Activated naive CD8-positive, alpha-beta T cell treated with anti-CD3 and anti-CD28 coated beads, Interleukin-2, amount 50 U/mL, for 24 hours (primary cell): ENCODE data around the gene TET2.

Experiments
- ATAC-seq: fragments of 150-1000 bp; cut with Tn5 transposase; one replicate; pipeline ENCODE4 v1.10.0; 2021
- DNase-seq: peaks from one replicate; pipeline ENCODE4 v3.0.0; 2021
- H3K27ac Mint-ChIP-seq: one replicate; pipeline ENCODE4 v1.8.0; 2021; ENCODE audit warnings: mild to moderate bottlenecking, mixed read lengths
- H3K27me3 Mint-ChIP-seq: one replicate; pipeline ENCODE4 v1.8.0; 2021; ENCODE audit warnings: mixed read lengths
- H3K36me3 Mint-ChIP-seq: one replicate; pipeline ENCODE4 v1.8.0; 2021; ENCODE audit warnings: low read depth, mixed read lengths
- H3K4me1 Mint-ChIP-seq: one replicate; pipeline ENCODE4 v1.8.0; 2021; ENCODE audit warnings: mixed read lengths
- H3K4me3 Mint-ChIP-seq: one replicate; pipeline ENCODE4 v1.8.0; 2021; ENCODE audit warnings: mild to moderate bottlenecking, moderate library complexity, mixed read lengths
- H3K9me3 Mint-ChIP-seq: one replicate; pipeline ENCODE4 v1.8.0; 2021; ENCODE audit warnings: mixed read lengths

Gene TET2

DNA sequence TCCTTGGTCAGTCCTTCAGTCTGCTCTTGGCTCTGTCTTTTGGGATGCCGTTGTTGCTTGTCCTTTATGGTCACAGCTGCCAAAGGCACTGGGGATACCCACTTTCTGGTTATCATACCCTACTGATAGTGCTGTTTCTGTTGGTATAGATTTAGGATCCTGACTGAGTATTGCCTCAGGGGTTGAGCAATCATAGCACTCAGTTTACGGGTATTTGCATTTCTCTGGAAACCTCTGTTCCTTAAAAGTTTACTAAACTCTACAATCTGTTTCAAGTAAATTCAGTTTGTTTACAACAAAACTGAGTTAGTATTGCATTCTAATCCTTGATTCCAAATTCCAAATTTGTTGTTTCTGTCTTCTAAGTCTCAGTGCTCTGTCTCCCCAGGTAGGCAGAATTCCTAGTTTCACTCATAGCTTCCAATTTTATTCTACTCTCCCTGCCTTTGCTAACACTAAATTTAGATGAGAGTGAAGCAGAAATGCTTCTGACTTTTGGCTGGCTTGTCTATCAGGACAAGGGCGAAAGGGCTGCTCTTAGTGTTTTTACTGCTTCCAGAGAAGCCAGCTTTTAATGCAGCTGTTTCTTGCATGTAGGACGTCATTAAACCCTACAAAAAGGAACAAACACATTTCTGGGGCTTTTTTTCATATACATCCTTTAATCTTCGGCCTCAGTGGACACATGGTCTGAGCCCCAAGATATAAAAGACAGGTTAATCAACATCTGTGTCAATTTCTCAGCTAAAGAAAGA is 17.2 kb upstream of the TET2 start:
- ATAC-seq (no peak), DNase-seq (no peak)
- Mint-ChIP-seq H3K27ac (no peak overlapping the region), H3K4me3 (no peak overlapping the region), H3K9me3 (no peaks in the 10 kb centered on the region), H3K27me3 (no peaks in the 10 kb centered on the region), H3K36me3 (no peaks in the 10 kb centered on the region), H3K4me1 (no peaks in the 10 kb centered on the region)

DNA sequence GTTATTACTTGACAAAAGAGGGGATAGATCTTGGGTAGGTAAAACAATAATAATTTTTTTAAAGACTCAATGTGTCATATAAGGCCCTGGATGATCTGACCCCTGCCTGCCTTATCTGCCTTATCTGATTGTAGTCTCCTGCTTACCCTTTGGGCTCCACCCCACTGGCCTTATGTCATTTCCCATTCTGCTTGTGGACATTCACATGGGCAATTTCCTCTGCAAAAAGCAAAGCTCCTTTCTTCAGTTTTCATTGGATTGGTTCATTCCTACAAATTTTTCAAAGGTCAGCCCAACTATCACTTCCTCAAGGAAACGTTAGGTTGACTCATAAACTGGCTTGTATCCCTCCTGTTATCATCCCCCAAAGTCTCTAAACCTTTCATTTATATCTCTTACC is 15.7 kb upstream of the TET2 start:
- Mint-ChIP-seq H3K4me3 (no peak overlapping the region), H3K4me1 (peaks cover 2% of the 10 kb centered on the region), H3K27me3 (no peaks in the 10 kb centered on the region), H3K27ac (no peak overlapping the region), H3K9me3 (no peaks in the 10 kb centered on the region), H3K36me3 (no peaks in the 10 kb centered on the region)
- ATAC-seq (no peak), DNase-seq (no peak)

DNA sequence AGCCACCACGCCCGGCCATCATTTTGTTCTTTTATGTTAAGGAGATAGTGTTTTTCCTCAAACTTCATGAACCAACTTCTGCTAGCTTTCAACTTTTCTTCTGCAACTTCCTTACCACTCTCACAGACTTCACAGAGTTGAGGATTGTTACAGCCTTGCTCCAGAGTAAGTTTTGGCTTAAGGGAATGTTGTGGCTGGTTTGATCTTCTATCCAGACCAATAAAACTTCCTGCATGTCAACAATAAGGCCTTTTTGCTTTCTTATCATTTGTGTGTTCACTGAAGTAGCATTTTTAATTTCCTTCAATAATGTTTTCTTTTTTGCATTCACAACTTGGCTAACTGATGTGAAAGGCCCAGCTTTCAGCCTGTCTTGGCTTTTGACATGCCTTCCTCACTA is 12.7 kb upstream of the TET2 start:
- H3K27ac Mint-ChIP-seq: no peak overlapping the region
- no peaks in the 10 kb centered on the region for H3K27me3 Mint-ChIP-seq
- H3K4me3 Mint-ChIP-seq: no peak overlapping the region
- H3K4me1 Mint-ChIP-seq: peaks cover 6% of the 10 kb centered on the region
- DNase-seq (no peak), ATAC-seq (no peak)
- no peaks in the 10 kb centered on the region for H3K9me3 Mint-ChIP-seq
- H3K36me3 Mint-ChIP-seq: no peaks in the 10 kb centered on the region

DNA sequence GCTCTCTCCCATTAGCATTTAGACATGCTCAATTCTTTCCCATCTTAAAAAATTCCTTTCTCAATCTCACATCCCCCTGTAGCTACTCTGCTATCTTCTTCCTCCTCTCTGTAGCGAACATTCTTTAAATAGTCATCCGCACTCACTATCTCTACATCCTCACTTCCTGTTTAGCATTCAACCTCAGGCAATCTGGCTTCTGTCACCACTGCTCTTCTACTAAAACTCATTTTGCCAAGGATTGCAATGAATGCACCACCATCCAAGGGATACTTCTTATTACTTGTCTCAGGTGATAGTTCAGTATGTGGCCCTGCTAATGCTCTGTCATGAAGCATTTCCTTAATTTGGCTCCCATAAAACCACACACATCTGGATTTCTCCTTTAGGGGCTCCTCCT is 10.9 kb upstream of the TET2 start:
- peaks cover 6% of the 10 kb centered on the region for H3K4me1 Mint-ChIP-seq
- no peak overlapping the region for H3K27ac Mint-ChIP-seq
- H3K36me3 Mint-ChIP-seq: no peaks in the 10 kb centered on the region
- ATAC-seq: no peak
- H3K9me3 Mint-ChIP-seq: no peaks in the 10 kb centered on the region
- no peaks in the 10 kb centered on the region for H3K27me3 Mint-ChIP-seq
- H3K4me3 Mint-ChIP-seq: no peak overlapping the region
- DNase-seq: no peak

DNA sequence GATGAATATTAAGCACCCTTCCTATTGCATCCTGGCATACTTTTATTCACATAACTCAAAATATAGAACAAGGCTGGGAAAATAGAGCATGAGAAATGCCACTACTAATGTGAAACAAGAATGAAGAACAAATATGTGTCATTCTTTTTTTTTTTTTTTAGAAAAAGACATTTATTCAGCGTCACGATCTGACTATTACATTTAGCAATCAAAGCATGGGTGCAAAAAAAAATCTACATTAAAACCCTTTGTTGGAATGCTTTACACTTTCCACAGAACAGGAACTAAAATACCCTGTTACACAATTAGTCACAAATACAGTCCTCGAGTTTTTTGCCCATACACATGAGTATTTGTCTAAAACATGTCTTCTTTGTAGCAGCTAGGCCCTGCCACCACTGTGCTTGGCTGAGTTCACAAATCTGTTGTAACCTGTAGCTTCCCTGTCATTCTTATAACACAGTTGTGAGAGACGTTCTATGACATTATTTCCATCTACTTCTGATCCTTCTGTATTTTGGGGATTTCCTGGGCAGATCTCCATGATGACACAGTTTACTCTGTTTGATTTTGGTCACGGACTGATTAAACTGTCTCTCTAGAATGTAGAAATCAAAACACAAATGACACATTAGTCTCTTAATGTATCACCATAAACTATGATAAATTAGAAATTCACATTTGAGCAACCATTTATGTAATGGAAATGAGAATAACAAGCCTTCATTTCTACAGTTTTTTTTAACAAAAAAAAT is 9.4 kb upstream of the TET2 start:
- DNase-seq (no peak), ATAC-seq (peak; percentile 65)
- H3K27ac Mint-ChIP-seq: peak overlapping the region; percentile 37
- no peaks in the 10 kb centered on the region for H3K36me3 Mint-ChIP-seq
- peak overlapping the region; percentile 2 for H3K4me3 Mint-ChIP-seq
- H3K9me3 Mint-ChIP-seq: no peaks in the 10 kb centered on the region
- H3K27me3 Mint-ChIP-seq: no peaks in the 10 kb centered on the region
- peaks cover 10% of the 10 kb centered on the region for H3K4me1 Mint-ChIP-seq

DNA sequence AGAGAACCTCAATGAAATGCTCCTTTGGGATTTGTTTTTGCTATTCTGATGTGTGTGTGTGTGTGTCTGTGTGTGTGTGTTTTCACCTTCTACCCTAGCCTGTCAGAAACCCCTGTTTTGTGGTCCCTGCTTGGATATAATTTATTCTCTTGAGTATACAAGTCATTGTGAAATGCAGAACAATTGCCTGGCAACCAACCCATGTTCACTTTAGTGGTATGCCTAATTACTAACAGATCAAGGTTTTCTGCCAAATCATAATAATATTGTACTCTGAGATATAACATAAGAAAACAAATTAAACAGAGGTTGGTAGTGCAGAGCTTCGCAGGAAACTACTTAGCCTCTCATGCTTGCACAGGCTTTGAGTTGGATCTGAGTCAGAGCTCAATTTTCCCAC is 7.0 kb upstream of the TET2 start:
- no peaks in the 10 kb centered on the region for H3K9me3 Mint-ChIP-seq
- no peak overlapping the region for H3K27ac Mint-ChIP-seq
- H3K27me3 Mint-ChIP-seq: no peaks in the 10 kb centered on the region
- H3K4me3 Mint-ChIP-seq: no peak overlapping the region
- DNase-seq: no peak
- H3K36me3 Mint-ChIP-seq: no peaks in the 10 kb centered on the region
- ATAC-seq: no peak
- H3K4me1 Mint-ChIP-seq: peaks cover 11% of the 10 kb centered on the region

DNA sequence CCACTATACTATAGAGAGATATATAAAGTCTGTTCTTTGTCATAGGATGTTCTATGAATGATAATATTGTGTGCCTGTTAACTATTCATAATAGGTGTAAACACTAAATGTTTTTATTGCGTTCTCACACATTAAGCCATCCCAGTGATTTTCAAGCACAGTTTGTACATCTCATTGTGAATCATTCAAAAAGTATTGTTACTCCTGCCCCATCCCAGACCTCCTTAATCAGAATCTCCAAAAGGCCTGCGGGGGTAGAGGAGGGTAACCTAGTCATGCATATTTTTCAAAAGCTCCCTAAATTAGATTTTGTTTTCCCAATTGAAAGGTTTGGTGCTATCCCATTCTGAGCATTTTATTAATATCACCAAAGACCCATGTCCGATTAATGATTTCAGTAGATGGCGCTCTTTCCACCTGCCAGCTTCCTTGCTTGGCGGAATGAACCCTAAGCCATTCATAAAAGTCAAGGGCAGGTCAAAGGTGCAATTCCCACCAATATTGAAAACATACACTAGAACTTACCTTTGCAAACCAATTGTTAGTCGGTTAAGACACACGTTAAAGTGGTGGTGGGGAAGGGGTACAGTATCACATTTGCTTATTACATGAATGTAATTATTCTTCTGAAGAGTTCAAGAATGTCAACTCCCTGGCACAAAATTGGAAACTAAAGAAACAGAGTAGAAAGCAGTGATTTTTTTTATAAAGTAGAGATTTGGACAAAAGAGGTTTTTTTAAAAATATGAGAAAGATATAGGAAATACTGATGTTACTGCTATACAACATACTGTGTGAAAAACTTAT is 5.8 kb upstream of the TET2 start:
- H3K4me1 Mint-ChIP-seq: peaks cover 22% of the 10 kb centered on the region
- H3K27ac Mint-ChIP-seq: no peak overlapping the region
- DNase-seq (peak; percentile 41), ATAC-seq (peak; percentile 51)
- no peaks in the 10 kb centered on the region for H3K36me3 Mint-ChIP-seq
- H3K9me3 Mint-ChIP-seq: no peaks in the 10 kb centered on the region
- no peak overlapping the region for H3K4me3 Mint-ChIP-seq
- H3K27me3 Mint-ChIP-seq: no peaks in the 10 kb centered on the region

DNA sequence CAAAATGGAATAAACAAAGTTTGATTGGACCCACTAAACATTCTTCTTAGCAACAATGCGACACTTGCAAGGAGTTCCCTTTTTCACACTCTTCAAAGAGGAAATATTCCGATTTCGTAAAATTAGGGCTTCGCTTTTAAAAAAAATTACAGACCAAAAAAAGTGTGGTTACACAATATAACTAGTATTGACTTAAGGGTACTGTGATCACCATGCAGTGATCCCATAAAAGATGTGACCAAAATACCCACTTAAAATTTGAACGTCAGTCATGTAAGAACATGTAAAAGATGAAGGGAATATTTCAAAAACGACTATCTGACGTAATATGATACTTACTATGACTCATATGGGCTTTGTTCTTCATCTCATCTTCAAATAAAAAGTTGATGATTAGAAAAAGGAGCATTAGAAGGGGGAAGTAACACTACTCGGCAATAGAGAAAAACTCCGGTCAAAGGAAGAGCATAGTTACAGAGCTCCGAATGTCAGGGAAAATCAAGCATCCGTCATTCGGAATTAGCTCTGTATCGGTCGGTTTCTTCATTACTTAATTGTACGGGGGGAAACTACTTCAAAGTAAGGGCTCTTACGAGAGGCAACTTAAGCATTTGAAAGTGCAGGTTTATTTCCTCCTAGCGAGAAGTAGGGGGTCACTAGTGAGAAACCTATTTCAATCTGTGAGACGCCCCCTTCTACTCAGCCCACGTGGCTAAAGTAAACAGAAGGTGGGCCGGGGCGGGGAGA is 1.3 kb upstream of the TET2 start:
- DNase-seq: no peak
- H3K4me1 Mint-ChIP-seq: peaks cover 42% of the 10 kb centered on the region
- H3K4me3 Mint-ChIP-seq: peak overlapping the region; percentile 97
- no peaks in the 10 kb centered on the region for H3K27me3 Mint-ChIP-seq
- peak overlapping the region; percentile 97 for H3K27ac Mint-ChIP-seq
- ATAC-seq: peak; percentile 1
- H3K9me3 Mint-ChIP-seq: no peaks in the 10 kb centered on the region
- H3K36me3 Mint-ChIP-seq: no peaks in the 10 kb centered on the region

DNA sequence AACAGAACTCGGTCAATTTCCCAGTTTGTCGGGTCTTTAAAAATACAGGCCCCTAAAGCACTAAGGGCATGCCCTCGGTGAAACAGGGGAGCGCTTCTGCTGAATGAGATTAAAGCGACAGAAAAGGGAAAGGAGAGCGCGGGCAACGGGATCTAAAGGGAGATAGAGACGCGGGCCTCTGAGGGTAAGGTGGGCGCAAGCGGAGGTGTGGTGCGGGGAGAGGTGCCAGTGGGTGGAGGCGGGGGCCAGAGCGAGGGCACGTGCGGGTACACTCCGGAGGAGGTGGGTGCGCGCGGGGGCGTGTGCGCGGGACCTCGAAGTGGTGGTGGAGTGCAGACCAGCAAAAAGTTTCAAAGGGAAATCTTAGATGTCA is 787 bp upstream of the TET2 start:
- Mint-ChIP-seq H3K9me3 (no peaks in the 10 kb centered on the region), H3K4me1 (peaks cover 47% of the 10 kb centered on the region), H3K36me3 (no peaks in the 10 kb centered on the region), H3K27ac (peak overlapping the region; percentile 97), H3K4me3 (peak overlapping the region; percentile 97), H3K27me3 (no peaks in the 10 kb centered on the region)
- peak; percentile 5 for ATAC-seq
- peak; percentile 44 for DNase-seq

DNA sequence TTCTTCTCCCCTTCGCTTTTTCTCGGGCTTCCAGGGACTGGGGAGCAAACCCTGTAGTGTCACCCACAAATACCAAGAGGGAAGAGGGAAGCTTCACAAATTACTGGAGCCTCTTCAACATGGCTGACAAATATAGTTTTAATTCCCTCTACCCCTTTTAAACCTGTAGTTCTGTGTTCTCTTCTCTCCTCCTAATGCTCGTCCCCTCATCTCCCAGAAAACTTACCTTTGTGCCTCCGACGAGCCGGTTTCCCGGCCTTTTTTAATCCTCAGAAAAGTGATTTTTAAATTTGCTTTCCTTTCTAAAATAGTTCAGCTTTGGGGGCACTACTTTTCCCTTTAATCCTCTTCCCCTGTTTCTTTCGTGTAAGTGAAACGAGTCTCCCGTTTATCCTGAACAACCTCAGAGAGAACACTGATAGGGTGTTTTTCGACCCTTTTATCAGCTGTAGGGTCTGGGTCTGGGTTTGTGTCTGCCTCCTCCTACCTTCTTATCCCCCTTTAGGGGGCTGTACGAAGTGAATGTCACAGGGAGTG is 408 bp downstream of the TET2 start:
- H3K9me3 Mint-ChIP-seq: no peaks in the 10 kb centered on the region
- ATAC-seq (no peak), DNase-seq (no peak)
- peak overlapping the region; percentile 97 for H3K4me3 Mint-ChIP-seq
- H3K36me3 Mint-ChIP-seq: no peaks in the 10 kb centered on the region
- no peaks in the 10 kb centered on the region for H3K27me3 Mint-ChIP-seq
- H3K4me1 Mint-ChIP-seq: peaks cover 47% of the 10 kb centered on the region
- peak overlapping the region; percentile 96 for H3K27ac Mint-ChIP-seq

DNA sequence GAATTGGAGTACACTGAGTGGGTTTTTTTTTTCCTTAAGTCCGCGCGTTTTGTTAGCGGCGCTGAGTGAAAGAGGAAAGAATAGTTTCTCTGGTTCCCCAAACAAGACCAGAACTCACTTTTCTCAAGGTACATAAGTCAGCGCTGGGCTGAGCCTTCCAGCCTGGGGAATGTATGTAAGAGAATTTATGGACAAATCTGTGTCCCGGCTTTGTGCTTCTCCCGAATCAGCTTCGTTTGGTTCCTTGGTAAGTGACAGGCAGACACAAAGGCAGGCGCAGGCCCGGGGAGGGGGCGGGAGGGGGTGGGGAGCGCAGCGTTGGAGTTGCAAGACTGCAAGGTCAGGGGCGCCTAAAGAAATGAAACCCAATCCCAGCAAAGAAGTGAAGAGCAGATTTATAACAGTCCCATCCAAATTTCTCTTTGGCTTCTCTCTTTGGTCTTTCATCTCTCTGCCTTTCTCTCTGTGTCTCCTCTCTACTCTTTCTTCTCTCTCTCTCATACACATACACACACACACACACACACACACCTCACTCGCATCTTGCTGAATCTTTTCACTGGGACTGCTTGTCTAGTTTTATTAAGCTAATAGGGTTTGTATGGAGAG is 981 bp downstream of the TET2 start:
- Mint-ChIP-seq H3K4me3 (peak overlapping the region; percentile 97), H3K27ac (peak overlapping the region; percentile 96), H3K4me1 (peaks cover 47% of the 10 kb centered on the region), H3K9me3 (no peaks in the 10 kb centered on the region), H3K36me3 (no peaks in the 10 kb centered on the region), H3K27me3 (no peaks in the 10 kb centered on the region)
- ATAC-seq: no peak
- DNase-seq: peak; percentile 21

DNA sequence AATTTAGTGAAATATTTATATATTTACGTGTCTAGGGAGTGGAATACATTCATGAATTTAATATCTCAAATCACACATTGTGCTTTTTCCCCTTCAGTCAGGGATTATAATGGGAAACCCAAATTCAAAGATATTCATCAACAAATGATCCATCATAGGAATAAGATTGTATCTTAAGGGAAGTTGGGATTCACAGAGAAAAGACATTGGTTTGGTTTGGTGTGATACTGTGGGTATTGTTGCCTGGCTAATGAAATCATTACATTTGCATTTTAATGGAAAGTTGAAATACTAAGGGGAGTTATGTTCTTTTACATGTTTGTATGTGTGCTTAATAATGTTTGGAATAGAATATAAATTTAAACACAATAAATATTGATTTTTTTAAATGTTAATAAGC is 1.7 kb downstream of the TET2 start:
- no peak for ATAC-seq
- Mint-ChIP-seq H3K9me3 (no peaks in the 10 kb centered on the region), H3K27me3 (no peaks in the 10 kb centered on the region)

DNA sequence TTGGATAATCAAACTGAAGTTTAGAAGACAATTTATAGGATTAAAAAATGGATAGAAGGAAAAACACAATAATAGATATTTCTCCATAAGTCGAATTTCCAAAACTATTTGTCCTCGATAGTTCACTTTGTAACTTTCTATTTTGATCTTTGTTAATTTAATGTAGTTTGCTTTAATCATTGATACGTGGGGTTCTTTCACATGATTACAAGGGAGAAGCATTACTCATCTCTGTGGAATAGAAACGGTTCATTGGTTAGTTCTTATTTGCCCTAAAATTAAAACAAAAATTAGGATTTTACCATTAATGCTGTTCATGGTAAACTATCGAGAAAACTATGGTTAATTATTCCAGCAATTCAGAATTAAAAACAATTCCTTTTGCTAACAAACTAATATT is 2.1 kb downstream of the TET2 start:
- Mint-ChIP-seq H3K27ac (no peak overlapping the region), H3K9me3 (no peaks in the 10 kb centered on the region), H3K27me3 (no peaks in the 10 kb centered on the region), H3K4me1 (peaks cover 53% of the 10 kb centered on the region), H3K36me3 (no peaks in the 10 kb centered on the region), H3K4me3 (peak overlapping the region; percentile 97)
- ATAC-seq (no peak), DNase-seq (no peak)

More for the DNA sequence above, 1.7 kb downstream of the TET2 start:
- Mint-ChIP-seq H3K4me3 (peak overlapping the region; percentile 97), H3K4me1 (peaks cover 50% of the 10 kb centered on the region), H3K36me3 (no peaks in the 10 kb centered on the region), H3K27ac (no peak overlapping the region)
- DNase-seq: no peak

DNA sequence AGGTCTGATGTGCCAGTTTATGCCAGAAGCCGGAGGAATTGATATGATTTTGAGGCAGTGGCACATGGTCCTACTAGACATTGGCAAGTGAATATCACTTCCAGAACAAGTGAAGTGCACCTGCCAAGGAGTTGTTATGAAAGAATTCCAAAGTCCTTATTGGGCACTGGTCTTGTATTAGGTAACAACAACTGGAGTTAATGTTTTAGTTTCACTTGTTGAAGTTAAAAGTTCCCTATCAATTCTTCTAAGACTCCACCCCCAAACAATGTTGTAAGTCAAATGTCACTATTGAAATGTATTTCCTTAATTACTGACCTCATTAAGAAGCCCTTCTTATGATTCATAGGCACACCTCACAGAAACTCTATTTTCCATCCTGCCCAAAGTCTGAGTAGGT is 3.1 kb downstream of the TET2 start:
- Mint-ChIP-seq H3K27ac (no peak overlapping the region), H3K36me3 (no peaks in the 10 kb centered on the region), H3K4me1 (peaks cover 58% of the 10 kb centered on the region), H3K9me3 (no peaks in the 10 kb centered on the region), H3K27me3 (no peaks in the 10 kb centered on the region), H3K4me3 (peak overlapping the region; percentile 97)
- ATAC-seq (no peak), DNase-seq (no peak)
